ENCODE data around the gene PTTG1IP.

The PTTG1IP gene

GRCh38 chr21:44817914-44818639 is 55.4 kb downstream of the PTTG1IP start, which contains the start of gene SUMO3:
Gene SUMO3 (minus strand): TSS chr21:44818062. CDS start chr21:44817968, 94 bp downstream.
- Histone ChIP-seq H3K36me3 (ENCODE audit: insufficient read depth, low read length) (no peaks in the 10 kb centered on the region), H3K9me3 (ENCODE audit: control insufficient read depth, insufficient read depth, low read length) (peaks cover 13% of the 10 kb centered on the region), H3K9ac (ENCODE audit: low read depth, low read length) (peak within 1 kb of the TSS; percentile 91), H3K4me1 (ENCODE audit: insufficient read depth, low read length) (peaks cover 7% of the 10 kb centered on the region; the same call in 1 of the 2 replicates)

GRCh38 chr21:44817506-44817880 is 56.0 kb downstream of the PTTG1IP start:
- H3K9me3 ChIP-seq (ENCODE audit: control insufficient read depth, insufficient read depth, low read length): peaks cover 12% of the 10 kb centered on the region

DNA sequence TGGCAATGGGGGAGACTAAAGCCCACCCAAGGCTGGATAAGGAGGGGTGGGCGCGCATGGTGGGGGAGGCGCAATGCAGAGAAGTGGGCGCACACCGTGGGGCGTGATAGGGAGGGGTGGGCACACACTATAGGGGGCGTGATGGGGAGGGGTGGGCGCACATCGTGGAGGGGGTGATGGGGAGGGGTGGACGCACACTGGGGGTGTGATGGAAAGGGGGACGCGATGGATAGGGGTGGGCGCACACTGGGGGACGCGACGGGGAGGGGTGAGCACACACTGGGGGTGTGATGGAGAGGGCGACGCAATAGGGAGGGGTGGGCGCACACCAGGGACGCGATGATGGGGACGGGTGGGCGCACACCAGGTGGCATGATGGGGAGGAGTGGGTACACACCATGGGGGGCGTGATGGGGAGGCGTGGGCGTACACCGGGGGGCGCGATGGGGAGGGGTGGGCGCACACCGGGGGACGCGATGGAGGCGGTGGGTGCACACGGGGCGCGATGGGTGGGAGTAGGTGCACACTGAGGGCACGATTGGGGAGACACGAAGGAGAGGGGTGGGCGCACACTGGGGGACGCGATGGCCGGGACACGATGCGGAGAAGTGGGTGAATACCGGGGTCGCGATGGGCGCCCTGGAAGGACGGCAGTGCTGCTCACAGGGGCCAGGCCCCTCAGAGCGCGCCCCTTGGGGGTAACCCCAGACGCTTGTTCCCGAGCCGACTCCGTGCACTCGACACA is 56.6 kb downstream of the PTTG1IP start:
- H3K9ac ChIP-seq (ENCODE audit: low read depth, low read length): peak overlapping the region; percentile 91
- H3K9me3 ChIP-seq (ENCODE audit: control insufficient read depth, insufficient read depth, low read length): peaks cover 12% of the 10 kb centered on the region
- no peaks in the 10 kb centered on the region for H3K36me3 ChIP-seq (ENCODE audit: insufficient read depth, low read length)
- H3K4me1 ChIP-seq (ENCODE audit: insufficient read depth, low read length): peaks cover 7% of the 10 kb centered on the region; the same call in 1 of the 2 replicates

More at GRCh38 chr21:44817506-44817880, 56.0 kb downstream of the PTTG1IP start:
- Histone ChIP-seq H3K36me3 (ENCODE audit: insufficient read depth, low read length) (no peaks in the 10 kb centered on the region), H3K4me1 (ENCODE audit: insufficient read depth, low read length) (peaks cover 7% of the 10 kb centered on the region; the same call in 1 of the 2 replicates), H3K9ac (ENCODE audit: low read depth, low read length) (peak overlapping the region; percentile 91)

- Histone ChIP-seq H3K36me3 (ENCODE audit: insufficient read depth, low read length) (no peaks in the 10 kb centered on the region), H3K9me3 (ENCODE audit: control insufficient read depth, insufficient read depth, low read length) (peaks cover 12% of the 10 kb centered on the region), H3K4me1 (ENCODE audit: insufficient read depth, low read length) (peaks cover 7% of the 10 kb centered on the region; the same call in 1 of the 2 replicates), H3K9ac (ENCODE audit: low read depth, low read length) (no peak overlapping the region)
Measured at GRCh38 chr21:44815852-44816628, 57.5 kb downstream of the PTTG1IP start.

DNA sequence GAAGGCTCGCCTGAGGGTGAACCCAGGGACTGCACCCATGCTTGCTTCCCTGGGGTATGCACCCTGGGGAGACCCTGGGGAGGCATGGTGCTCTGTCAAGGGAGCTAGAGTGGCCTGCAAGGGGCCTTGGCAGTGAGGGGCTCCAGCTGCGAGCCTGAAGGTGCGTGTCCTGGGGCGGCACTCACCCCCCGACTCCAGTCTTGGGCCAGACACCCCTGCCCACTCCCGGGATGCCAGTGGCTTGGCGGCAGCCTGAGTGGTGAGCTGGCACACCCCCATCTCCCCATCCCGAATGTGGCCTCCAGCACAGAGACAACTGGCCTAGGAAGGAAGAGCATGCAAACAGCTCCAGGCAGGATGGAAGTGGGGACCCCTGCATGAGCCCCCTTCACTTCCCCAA is 58.3 kb downstream of the PTTG1IP start:
- Histone ChIP-seq H3K9ac (ENCODE audit: low read depth, low read length) (no peak overlapping the region), H3K9me3 (ENCODE audit: control insufficient read depth, insufficient read depth, low read length) (peaks cover 12% of the 10 kb centered on the region), H3K36me3 (ENCODE audit: insufficient read depth, low read length) (no peaks in the 10 kb centered on the region), H3K4me1 (ENCODE audit: insufficient read depth, low read length) (peaks cover 7% of the 10 kb centered on the region; the same call in 1 of the 2 replicates)

GRCh38 chr21:44814498-44815023 is 58.9 kb downstream of the PTTG1IP start:
- H3K9ac ChIP-seq (ENCODE audit: low read depth, low read length): no peak overlapping the region
- H3K36me3 ChIP-seq (ENCODE audit: insufficient read depth, low read length): no peaks in the 10 kb centered on the region
- H3K9me3 ChIP-seq (ENCODE audit: control insufficient read depth, insufficient read depth, low read length): peaks cover 6% of the 10 kb centered on the region; the same call in 1 of the 2 replicates
- peaks cover 7% of the 10 kb centered on the region; the same call in 1 of the 2 replicates for H3K4me1 ChIP-seq (ENCODE audit: insufficient read depth, low read length)

GRCh38 chr21:44813727-44814126 is 59.8 kb downstream of the PTTG1IP start:
- no peak overlapping the region for H3K9ac ChIP-seq (ENCODE audit: low read depth, low read length)
- H3K36me3 ChIP-seq (ENCODE audit: insufficient read depth, low read length): no peaks in the 10 kb centered on the region
- peaks cover 7% of the 10 kb centered on the region; the same call in 1 of the 2 replicates for H3K4me1 ChIP-seq (ENCODE audit: insufficient read depth, low read length)
- no peaks in the 10 kb centered on the region for H3K9me3 ChIP-seq (ENCODE audit: control insufficient read depth, insufficient read depth, low read length)

DNA sequence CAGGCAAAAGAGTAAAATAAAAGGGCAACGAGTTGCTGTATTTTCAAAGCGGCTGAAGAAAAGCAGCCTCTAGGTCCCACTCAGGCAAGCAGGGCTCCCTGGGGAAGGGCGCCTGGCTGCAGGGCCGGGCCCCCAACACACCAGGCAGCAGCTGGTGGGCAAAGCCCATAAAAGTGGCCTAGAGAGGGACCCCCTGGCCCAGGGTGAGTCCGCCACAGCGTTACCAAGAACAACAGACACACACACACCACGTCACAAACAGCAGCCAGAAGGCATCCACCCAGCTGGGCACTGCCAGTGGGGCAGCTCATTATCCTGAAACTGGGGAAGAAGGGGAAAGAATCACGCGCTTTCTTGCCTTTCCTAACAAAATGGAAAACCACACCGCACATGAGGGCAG is 60.3 kb downstream of the PTTG1IP start:
- Histone ChIP-seq H3K9me3 (ENCODE audit: control insufficient read depth, insufficient read depth, low read length) (no peaks in the 10 kb centered on the region), H3K36me3 (ENCODE audit: insufficient read depth, low read length) (no peaks in the 10 kb centered on the region), H3K4me1 (ENCODE audit: insufficient read depth, low read length) (peaks cover 7% of the 10 kb centered on the region; the same call in 1 of the 2 replicates), H3K9ac (ENCODE audit: low read depth, low read length) (no peak overlapping the region)

GRCh38 chr21:44812640-44813039 is 60.9 kb downstream of the PTTG1IP start:
- Histone ChIP-seq H3K9ac (ENCODE audit: low read depth, low read length) (no peak overlapping the region), H3K9me3 (ENCODE audit: control insufficient read depth, insufficient read depth, low read length) (no peaks in the 10 kb centered on the region), H3K36me3 (ENCODE audit: insufficient read depth, low read length) (no peaks in the 10 kb centered on the region), H3K4me1 (ENCODE audit: insufficient read depth, low read length) (peaks cover 7% of the 10 kb centered on the region; the same call in 1 of the 2 replicates)

- Histone ChIP-seq H3K4me1 (ENCODE audit: insufficient read depth, low read length) (peaks cover 7% of the 10 kb centered on the region; the same call in 1 of the 2 replicates), H3K9me3 (ENCODE audit: control insufficient read depth, insufficient read depth, low read length) (no peaks in the 10 kb centered on the region), H3K9ac (ENCODE audit: low read depth, low read length) (no peak overlapping the region), H3K36me3 (ENCODE audit: insufficient read depth, low read length) (no peaks in the 10 kb centered on the region)
Measured at GRCh38 chr21:44810779-44811178, 62.7 kb downstream of the PTTG1IP start.

- H3K9ac ChIP-seq (ENCODE audit: low read depth, low read length): no peak overlapping the region
- no peaks in the 10 kb centered on the region for H3K9me3 ChIP-seq (ENCODE audit: control insufficient read depth, insufficient read depth, low read length)
- peaks cover 6% of the 10 kb centered on the region for H3K36me3 ChIP-seq (ENCODE audit: insufficient read depth, low read length)
- H3K4me1 ChIP-seq (ENCODE audit: insufficient read depth, low read length): peaks cover 9% of the 10 kb centered on the region
Measured at GRCh38 chr21:44805859-44806258, 67.6 kb downstream of the PTTG1IP start.

DNA sequence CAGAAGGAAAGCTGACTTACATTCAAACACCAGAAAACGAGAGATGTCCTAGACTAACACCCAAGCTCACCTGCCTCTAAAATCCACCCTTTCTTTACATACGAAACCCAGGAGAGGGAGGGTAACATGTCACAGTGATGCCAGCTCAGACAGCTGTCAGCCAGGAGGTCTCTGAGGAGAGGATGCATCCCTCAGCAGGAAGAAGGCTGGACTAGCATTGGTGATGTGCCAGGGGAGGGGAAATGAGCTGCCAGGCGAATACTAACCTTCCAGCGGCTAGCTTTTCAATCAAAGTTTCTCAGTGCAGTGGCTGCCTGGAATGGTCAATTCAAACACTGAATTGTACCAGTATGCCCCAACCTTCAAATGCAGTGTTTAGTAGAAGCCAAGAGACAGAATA is 68.3 kb downstream of the PTTG1IP start:
- no peaks in the 10 kb centered on the region for H3K9me3 ChIP-seq (ENCODE audit: control insufficient read depth, insufficient read depth, low read length)
- no peak overlapping the region for H3K9ac ChIP-seq (ENCODE audit: low read depth, low read length)
- peaks cover 13% of the 10 kb centered on the region for H3K4me1 ChIP-seq (ENCODE audit: insufficient read depth, low read length)
- peaks cover 6% of the 10 kb centered on the region for H3K36me3 ChIP-seq (ENCODE audit: insufficient read depth, low read length)

DNA sequence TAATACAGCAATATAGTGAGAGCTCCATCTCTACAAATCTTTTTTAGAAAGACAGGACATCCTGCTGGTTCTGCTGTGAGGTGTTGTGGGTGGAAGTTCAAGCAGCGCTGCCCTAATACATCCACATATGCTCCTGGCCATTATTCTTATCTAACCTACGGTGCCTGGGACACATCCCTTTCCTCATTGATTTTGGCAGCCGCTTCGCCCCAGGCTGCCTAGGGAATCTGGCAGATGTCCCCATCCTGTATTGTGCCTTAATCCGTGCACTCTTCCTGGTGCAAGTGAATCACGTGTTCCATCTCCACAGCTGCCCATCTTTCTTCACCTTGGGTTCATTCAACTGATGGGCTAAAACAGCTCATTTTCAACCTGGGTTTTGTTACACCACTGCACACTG is 68.7 kb downstream of the PTTG1IP start:
- H3K9ac ChIP-seq (ENCODE audit: low read depth, low read length): no peak overlapping the region
- H3K9me3 ChIP-seq (ENCODE audit: control insufficient read depth, insufficient read depth, low read length): no peaks in the 10 kb centered on the region
- H3K4me1 ChIP-seq (ENCODE audit: insufficient read depth, low read length): peaks cover 15% of the 10 kb centered on the region
- H3K36me3 ChIP-seq (ENCODE audit: insufficient read depth, low read length): peaks cover 6% of the 10 kb centered on the region

DNA sequence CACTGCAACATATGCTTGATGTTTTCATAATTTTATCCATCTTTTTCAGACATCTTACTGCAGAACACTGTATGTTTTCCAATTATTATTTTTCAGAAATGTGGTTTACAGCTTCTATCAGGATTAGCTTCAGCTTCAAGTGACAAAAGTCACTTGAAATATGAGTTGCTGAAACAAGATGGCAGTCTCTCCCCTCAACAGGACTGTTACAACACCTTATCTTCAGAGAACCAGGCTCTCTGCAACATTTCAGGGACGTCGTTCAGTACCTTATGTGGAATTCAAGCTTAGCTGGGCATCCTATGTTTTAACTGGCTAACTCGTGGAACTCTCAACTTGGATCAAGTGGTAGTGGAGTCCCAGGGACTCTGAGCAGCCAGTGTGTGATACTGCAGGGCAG is 69.8 kb downstream of the PTTG1IP start:
- no peaks in the 10 kb centered on the region for H3K9me3 ChIP-seq (ENCODE audit: control insufficient read depth, insufficient read depth, low read length)
- peaks cover 17% of the 10 kb centered on the region for H3K4me1 ChIP-seq (ENCODE audit: insufficient read depth, low read length)
- no peak overlapping the region for H3K9ac ChIP-seq (ENCODE audit: low read depth, low read length)
- peaks cover 13% of the 10 kb centered on the region for H3K36me3 ChIP-seq (ENCODE audit: insufficient read depth, low read length)

Measured in ES-I3 (cell line).